Stimulated activated CD8-positive, alpha-beta memory T cell treated with anti-CD3 and anti-CD28 coated beads, Interleukin-4, amount 100 ng/mL, for 24 hours (primary cell): Measurements from ENCODE around the gene PPP1R12B.
"Not testable (repeated sequence)": the region's sequence is repeated elsewhere in the genome, so short reads cannot be mapped to it uniquely, and the experiment has no call there.

ENCODE experiments used
- DNase-seq: peaks from one replicate; pipeline ENCODE4 v3.0.0-alpha.2; 2020; ENCODE audit warnings: low read depth

Gene PPP1R12B

GRCh38 chr1:202631076-202631923 lies 282.8 kb downstream of the PPP1R12B start:
- no peak for DNase-seq

DNA sequence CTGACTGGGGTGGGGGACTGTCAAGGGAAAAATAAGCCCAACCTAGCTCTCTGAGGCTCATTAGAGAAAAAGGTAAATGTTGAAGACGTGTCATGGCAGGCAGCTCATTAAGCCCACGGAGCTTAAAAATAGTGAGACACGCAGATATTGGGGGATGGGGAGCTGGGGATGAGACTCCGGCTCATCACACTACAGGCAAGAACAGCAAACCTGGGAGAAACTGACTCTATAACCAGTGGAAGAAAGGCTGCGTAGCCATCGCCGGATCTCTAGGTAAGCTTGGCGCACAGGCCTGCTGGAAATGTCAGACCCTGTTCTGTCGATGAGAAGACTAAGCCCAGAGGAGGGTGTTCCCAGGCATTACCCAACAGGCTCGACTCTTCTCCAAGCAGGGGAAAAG lies 283.7 kb downstream of the PPP1R12B start:
- no peak for DNase-seq

DNA sequence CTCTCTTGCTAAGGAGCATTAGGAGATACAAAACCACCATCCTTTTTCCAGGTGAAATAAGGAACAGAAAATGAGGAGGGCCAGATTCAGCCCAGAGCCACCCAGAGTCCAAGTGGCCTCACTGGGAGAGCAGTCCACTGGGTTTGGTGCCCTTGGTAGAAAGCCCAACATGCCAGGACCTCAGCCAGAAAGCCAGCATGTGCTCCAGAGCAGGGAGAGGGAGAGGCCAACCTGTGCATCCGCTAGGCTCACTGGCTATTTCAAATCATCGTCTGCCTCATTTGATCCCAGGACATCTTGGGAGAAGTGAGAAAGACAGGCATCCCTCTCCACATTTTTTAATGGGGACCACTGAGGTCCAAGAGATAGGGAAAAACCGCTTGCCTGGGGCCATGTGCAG lies 287.7 kb downstream of the PPP1R12B start:
- not testable (repeated sequence) for DNase-seq

DNA sequence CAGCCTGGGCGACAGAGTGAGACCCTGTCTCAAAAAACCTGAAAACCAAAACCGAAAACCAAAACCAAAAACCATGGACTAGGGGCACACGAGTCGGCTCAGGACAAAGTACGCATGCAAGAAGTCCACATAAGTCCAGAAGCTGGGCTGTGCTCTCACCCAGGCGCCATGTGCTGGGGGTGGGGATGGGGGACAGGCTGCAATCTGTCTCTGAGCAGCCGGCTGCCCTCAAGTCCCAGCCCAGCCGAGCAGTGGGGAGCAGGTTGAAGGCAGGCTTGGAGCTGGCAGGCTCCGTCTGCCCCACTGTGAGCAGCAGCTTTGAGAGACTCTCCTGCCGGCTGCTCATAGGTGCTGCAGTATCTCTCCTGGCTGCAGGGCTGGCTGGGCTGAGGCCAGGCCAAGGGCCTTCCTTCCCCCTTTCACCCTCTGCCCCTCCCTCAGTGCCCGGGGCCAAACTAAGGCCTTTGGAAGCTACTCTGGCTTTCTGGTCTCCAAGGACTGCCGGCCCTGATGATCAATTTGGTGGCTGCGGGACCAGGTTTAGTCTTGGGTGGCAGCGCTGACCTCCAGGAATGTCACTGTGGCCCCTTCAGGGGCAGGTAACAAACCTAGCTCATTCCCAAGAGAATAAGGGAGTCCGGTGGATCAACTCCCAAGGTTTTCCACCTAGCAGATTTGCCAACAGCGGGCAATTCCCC lies 289.0 kb downstream of the PPP1R12B start:
- not testable (repeated sequence) for DNase-seq

GRCh38 chr1:202638019-202638700 lies 289.7 kb downstream of the PPP1R12B start:
- no peak for DNase-seq

DNA sequence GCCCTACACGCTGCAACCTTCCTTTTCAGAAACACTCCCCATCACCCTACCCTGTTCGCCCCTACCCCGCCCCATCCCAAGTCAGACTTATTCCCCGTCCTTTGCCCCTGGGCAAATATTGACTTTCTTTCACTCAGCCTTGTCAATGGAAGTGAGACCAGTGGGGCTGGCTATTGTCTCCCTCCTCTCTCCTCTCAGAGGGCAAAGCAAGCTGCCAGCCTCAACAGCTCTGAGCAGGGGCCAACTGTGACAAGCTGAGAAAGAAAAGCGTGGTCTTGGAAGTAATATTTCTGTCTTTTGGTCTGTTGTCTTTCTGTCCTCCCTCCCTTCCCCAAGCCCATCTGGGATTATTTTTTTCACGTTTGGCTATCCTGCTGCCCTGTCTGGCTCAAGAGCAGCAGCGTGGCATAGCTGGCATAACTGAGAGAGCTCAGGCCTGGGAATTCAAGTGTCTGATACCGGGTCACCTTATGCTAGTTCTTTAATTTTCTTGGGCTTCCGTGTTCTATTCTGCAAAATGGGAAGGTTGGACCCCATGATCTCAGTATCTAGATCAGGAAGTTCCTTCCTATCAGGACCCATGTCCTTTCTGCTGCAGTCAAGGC lies 290.3 kb downstream of the PPP1R12B start:
- DNase-seq: not testable (repeated sequence)

DNA sequence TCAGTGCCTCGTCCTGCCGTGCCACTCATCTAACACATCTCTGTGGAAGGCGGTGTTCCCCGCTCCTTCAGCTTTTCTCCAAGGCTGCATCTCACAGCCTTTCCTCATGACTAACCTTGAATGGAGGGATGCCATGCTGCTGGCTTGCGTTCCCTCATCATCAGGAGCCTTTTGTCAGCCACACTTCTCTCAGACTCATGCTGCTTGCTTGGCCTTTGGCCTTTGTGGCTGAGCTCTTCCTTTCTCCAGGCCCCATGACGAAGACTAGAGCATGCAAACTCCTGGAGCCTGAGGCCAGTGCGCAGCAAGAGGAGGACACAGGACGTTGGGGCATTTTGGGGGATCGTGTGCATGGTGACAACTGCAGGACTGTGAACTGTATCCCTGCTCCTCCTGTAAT lies 291.0 kb downstream of the PPP1R12B start:
- no peak for DNase-seq

GRCh38 chr1:202642212-202642611 lies 293.7 kb downstream of the PPP1R12B start:
- DNase-seq: no peak
